Measurements from ENCODE around the gene MT3. TPM values are rescaled to one million over a fixed set of nuclear protein-coding genes. Genes with fewer than 3 reads are reported as not detected.

MT3 gene
- total and polyA plus RNA-seq, 2 of the 13 experiments (the other 11 are each of a cell fraction or from before 2014, with no cell fraction given), result not detected

GRCh38 chr16:56607109-56607618, 17.8 kb downstream of the MT3 start (continued):
- TF ChIP-seq PRDM4 (CRISPR knock-in tag; IDR thresholded peaks at IDR 0.05; ENCODE audit: borderline replicate concordance) (no peak), ZNF235 (CRISPR knock-in tag; IDR thresholded peaks at IDR 0.05; ENCODE audit: borderline replicate concordance) (0 out of 2 replicates have a peak, but pooled peaks have one; percentile 19), ZNF546 (CRISPR knock-in tag; conservative IDR thresholded peaks at IDR 0.05) (no peak), CBFB (CRISPR knock-in tag; IDR thresholded peaks at IDR 0.05) (peak; percentile 93), THAP9 (CRISPR knock-in tag; IDR thresholded peaks at IDR 0.05; ENCODE audit: borderline replicate concordance) (peak; percentile 86; the same call in 1 of the 2 replicates), GATA4 (IDR thresholded peaks at IDR 0.05; ENCODE audit: borderline replicate concordance, low read depth) (no peak; the same call in 1 of the 2 replicates), NRL (CRISPR knock-in tag; IDR thresholded peaks at IDR 0.05; ENCODE audit: borderline replicate concordance) (peak; percentile 90), KLF11 (CRISPR knock-in tag; IDR thresholded peaks at IDR 0.05) (no peak), ZBED4 (CRISPR knock-in tag; IDR thresholded peaks at IDR 0.05; ENCODE audit: borderline replicate concordance) (no peak), ZNF788 (CRISPR knock-in tag; IDR thresholded peaks at IDR 0.05; ENCODE audit: borderline replicate concordance) (peak; percentile 78), ZBTB2 (CRISPR knock-in tag; IDR thresholded peaks at IDR 0.05; ENCODE audit: low read depth) (no peak), ZBTB1 (CRISPR knock-in tag; IDR thresholded peaks at IDR 0.05; ENCODE audit: borderline replicate concordance) (no peak; the same call in 1 of the 2 replicates)

All from HepG2 (cell line).